DND-41 (cell line): ENCODE results near the gene SPACA4.

Experiments used
- ATAC-seq: fragments of 200-7000 bp; cut with Tn5 transposase; 3 replicates; pipeline ENCODE4 v1.9.1; 2021; ENCODE audit warnings: low read depth; ENCODE audit not compliant: insufficient read depth
- DNase-seq: peaks from one replicate; pipeline ENCODE4 v3.0.0-alpha.2; 2020
- H2AFZ ChIP-seq: 2 replicates; pipeline ENCODE4 v1.6.0; 2012; ENCODE audit warnings: low read depth, low read length
- H3K27ac ChIP-seq: 2 replicates; pipeline ENCODE4 v1.5.1; 2012; ENCODE audit warnings: low read length, inconsistent platforms
- H3K27me3 ChIP-seq: fragments of 200-600 bp; sonication (generic); 2 replicates; pipeline ENCODE4 v1.6.0; 2012; ENCODE audit warnings: low read length, mild to moderate bottlenecking, inconsistent platforms; ENCODE audit not compliant: insufficient read depth, poor library complexity
- H3K36me3 ChIP-seq: 2 replicates; pipeline ENCODE4 v1.5.1; 2012; ENCODE audit warnings: low read length, inconsistent platforms; ENCODE audit not compliant: insufficient read depth
- H3K4me1 ChIP-seq: 2 replicates; pipeline ENCODE4 v1.5.1; 2012; ENCODE audit warnings: mild to moderate bottlenecking, low read length; ENCODE audit not compliant: insufficient read depth
- H3K4me2 ChIP-seq: 2 replicates; pipeline ENCODE4 v1.6.0; 2012; ENCODE audit warnings: mild to moderate bottlenecking, moderate library complexity, low read length, inconsistent platforms; ENCODE audit not compliant: insufficient read depth
- H3K4me3 ChIP-seq, 2 experiments: fragments of 200-600 bp in 1 of 2; shearing (Covaris generic) in 1 of 2; 2 replicates each; pipeline ENCODE4 v1.5.1; 2012 to 2016; ENCODE audit warnings: inconsistent platforms in 2 of 2, low read length in 2 of 2, mild to moderate bottlenecking in 2 of 2, low read depth in 1 of 2, moderate library complexity in 1 of 2
- H3K79me2 ChIP-seq: 2 replicates; pipeline ENCODE4 v1.6.0; 2012; ENCODE audit warnings: low read length, inconsistent platforms; ENCODE audit not compliant: insufficient read depth
- H3K9ac ChIP-seq: 2 replicates; pipeline ENCODE4 v1.6.0; 2012; ENCODE audit warnings: low read depth, mild to moderate bottlenecking, inconsistent platforms, low read length, moderate library complexity
- H3K9me3 ChIP-seq: 2 replicates; pipeline ENCODE4 v1.5.1; 2012; ENCODE audit warnings: low read length, moderate library complexity, mild to moderate bottlenecking, inconsistent platforms; ENCODE audit not compliant: insufficient read depth, severe bottlenecking
- H4K20me1 ChIP-seq: 2 replicates; pipeline ENCODE4 v1.6.0; 2012; ENCODE audit warnings: low read length; ENCODE audit not compliant: insufficient read depth
- EZH2 ChIP-seq: IDR thresholded peaks from 3 replicates; pipeline ENCODE4 v1.6.1; 2012; ENCODE audit warnings: borderline replicate concordance, low read depth, mild to moderate bottlenecking, moderate library complexity, low read length, inconsistent platforms; ENCODE audit not compliant: severe bottlenecking
- TF ChIP-seq, protein P1 (sequence below): IDR thresholded peaks from 2 replicates; pipeline ENCODE4 v1.5.1; 2012; ENCODE audit warnings: borderline replicate concordance, low read length, moderate library complexity, mild to moderate bottlenecking; ENCODE audit not compliant: poor library complexity, severe bottlenecking; ENCODE audit errors: extremely low read depth

Gene SPACA4

DNA sequence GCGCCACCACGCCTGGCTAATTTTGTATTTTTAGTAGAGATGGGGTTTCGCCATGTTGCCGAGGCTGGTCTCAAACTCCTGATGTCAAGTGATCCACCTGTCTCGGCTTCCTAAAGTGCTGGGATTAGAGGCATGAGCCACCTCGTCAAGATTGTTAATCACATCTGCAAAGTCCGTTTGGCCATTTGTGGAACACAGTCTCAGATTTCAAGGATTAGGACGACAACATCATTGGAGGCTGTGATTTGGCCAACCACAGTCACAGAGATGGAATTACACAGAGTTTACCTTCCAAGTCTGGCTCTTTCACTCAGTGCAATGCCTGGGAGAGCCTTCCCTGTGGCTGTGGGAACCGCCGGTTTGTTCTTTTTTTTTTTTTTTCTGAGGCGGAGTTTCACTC, 36.7 kb upstream of the SPACA4 start:
- DNase-seq (no peak), ATAC-seq (no peak)
- no peaks in the 10 kb centered on the region for H3K9me3 ChIP-seq
- H3K4me2 ChIP-seq, result no peak overlapping the region
- no peak overlapping the region for H3K4me3 ChIP-seq
- no peaks in the 10 kb centered on the region for H4K20me1 ChIP-seq
- H3K27me3 ChIP-seq, result peaks cover 2% of the 10 kb centered on the region
- H3K4me1 ChIP-seq, result no peaks in the 10 kb centered on the region
- no peaks in the 10 kb centered on the region for H3K36me3 ChIP-seq
- TF ChIP-seq, protein P1, sequence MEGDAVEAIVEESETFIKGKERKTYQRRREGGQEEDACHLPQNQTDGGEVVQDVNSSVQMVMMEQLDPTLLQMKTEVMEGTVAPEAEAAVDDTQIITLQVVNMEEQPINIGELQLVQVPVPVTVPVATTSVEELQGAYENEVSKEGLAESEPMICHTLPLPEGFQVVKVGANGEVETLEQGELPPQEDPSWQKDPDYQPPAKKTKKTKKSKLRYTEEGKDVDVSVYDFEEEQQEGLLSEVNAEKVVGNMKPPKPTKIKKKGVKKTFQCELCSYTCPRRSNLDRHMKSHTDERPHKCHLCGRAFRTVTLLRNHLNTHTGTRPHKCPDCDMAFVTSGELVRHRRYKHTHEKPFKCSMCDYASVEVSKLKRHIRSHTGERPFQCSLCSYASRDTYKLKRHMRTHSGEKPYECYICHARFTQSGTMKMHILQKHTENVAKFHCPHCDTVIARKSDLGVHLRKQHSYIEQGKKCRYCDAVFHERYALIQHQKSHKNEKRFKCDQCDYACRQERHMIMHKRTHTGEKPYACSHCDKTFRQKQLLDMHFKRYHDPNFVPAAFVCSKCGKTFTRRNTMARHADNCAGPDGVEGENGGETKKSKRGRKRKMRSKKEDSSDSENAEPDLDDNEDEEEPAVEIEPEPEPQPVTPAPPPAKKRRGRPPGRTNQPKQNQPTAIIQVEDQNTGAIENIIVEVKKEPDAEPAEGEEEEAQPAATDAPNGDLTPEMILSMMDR, result no peak
- no peak for TF ChIP-seq EZH2
- H3K27ac ChIP-seq, result no peak overlapping the region
- H2AFZ ChIP-seq, result no peak overlapping the region
- no peaks in the 10 kb centered on the region for H3K79me2 ChIP-seq
- no peak overlapping the region for H3K9ac ChIP-seq

DNA sequence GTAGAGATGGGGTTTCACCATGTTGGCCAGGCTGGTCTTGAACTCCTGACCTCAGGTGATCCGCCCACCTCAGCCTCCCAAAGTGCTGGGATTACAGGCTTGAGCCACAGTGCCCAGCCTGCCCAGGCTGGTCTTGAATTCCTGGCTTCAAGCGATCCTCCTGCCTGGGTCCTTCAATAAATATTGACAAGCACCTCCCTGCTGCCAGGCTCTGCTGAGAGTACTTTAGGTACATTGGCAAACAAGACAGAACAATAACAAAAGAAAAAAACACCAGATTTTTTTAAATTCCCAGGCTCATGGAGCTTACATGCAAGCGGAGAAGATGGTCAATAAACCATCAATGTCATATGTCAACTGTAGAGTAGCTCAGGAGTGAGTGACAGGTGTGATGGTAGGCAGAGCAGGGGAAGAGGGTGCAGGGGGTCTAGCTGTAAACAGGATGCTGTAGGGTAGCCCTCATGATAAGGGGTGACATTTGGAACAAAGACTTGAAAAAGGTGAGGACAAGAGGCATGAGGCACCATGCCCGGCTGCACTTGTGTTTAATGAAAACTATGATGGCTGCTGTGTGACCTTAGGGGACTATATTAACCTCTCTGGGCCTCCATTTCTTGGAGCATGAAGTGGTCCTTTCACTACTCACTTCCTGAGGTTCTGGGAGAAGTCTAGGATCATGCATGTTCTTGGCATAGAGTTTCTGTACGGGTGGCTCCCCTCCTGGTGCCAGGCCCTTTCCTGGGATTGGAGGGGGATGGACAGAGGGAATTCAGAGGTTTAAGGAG, 35.0 kb upstream of the SPACA4 start:
- ATAC-seq (no peak), DNase-seq (no peak)
- no peak overlapping the region for H3K4me2 ChIP-seq
- no peak overlapping the region for H3K27ac ChIP-seq
- no peaks in the 10 kb centered on the region for H4K20me1 ChIP-seq
- H3K4me3 ChIP-seq, result no peak overlapping the region
- peaks cover 2% of the 10 kb centered on the region for H3K27me3 ChIP-seq
- TF ChIP-seq, protein P1, result no peak
- no peaks in the 10 kb centered on the region for H3K36me3 ChIP-seq
- H3K79me2 ChIP-seq, result no peaks in the 10 kb centered on the region
- no peaks in the 10 kb centered on the region for H3K4me1 ChIP-seq
- H3K9me3 ChIP-seq, result no peaks in the 10 kb centered on the region
- H2AFZ ChIP-seq, result no peak overlapping the region
- H3K9ac ChIP-seq, result no peak overlapping the region

DNA sequence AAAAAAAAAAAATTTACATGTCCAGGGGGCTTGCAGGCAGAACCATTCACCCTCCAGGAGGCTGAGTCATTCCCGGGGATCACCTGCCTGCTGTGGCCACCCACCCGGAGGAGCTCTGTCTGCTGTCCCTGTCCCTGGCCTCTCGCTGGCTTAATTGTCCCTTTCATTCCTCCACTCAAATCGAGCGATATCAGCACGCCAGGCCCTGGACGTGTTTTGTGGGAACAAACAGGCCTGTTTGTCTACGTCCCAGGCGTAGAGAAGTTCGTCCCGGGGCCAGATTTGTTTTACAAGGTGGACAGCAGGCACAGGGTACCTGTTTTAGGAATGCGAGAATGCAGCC, 33.4 kb upstream of the SPACA4 start:
- Histone ChIP-seq H3K9ac (no peak overlapping the region), H3K27ac (no peak overlapping the region), H3K9me3 (no peaks in the 10 kb centered on the region), H4K20me1 (no peaks in the 10 kb centered on the region), H3K4me1 (no peaks in the 10 kb centered on the region), H3K36me3 (no peaks in the 10 kb centered on the region), H2AFZ (no peak overlapping the region), H3K27me3 (peaks cover 2% of the 10 kb centered on the region), H3K4me3 (no peak overlapping the region), H3K4me2 (no peak overlapping the region), H3K79me2 (no peaks in the 10 kb centered on the region)
- no peak for TF ChIP-seq EZH2
- TF ChIP-seq, protein P1, result no peak
- DNase-seq (no peak), ATAC-seq (no peak)
